ENCODE results near the gene ZNRF1.

- TF ChIP-seq POLR2A (IDR thresholded peaks at IDR 0.05) (no peak), CTCF (IDR thresholded peaks at IDR 0.05) (no peak)
These were observed 23.7 kb downstream of the ZNRF1 start for GRCh38 chr16:75022567-75022966.

Measured in testis (tissue), 2 donors.